Measurements from ENCODE around the gene POLL. TPM values are rescaled to one million over a fixed set of nuclear protein-coding genes. Genes with fewer than 3 reads are reported as not detected.

The POLL gene
- total RNA-seq, 1 donor from 2014 or later = 29.2 TPM

GRCh38 chr10:101573885-101574753, 13.9 kb downstream of the POLL start:
- intact Hi-C loops (cut with micrococcal nuclease) = loop anchor here (5.0 kb wide), 1 partner anchor 412 kb away; no protein-coding TSS in a partner anchor

- intact Hi-C loops (cut with micrococcal nuclease) = loop anchor here (5.0 kb wide), 1 partner anchor 410 kb away; no protein-coding TSS in a partner anchor
Measured at GRCh38 chr10:101572785-101573184, 15.3 kb downstream of the POLL start.

- intact Hi-C loops (cut with micrococcal nuclease) = loop anchor here (5.0 kb wide), 1 partner anchor 410 kb away; no protein-coding TSS in a partner anchor
Measured at GRCh38 chr10:101572126-101572525, 15.9 kb downstream of the POLL start.

- intact Hi-C loops (cut with micrococcal nuclease) = loop anchor here (2.0 to 5.0 kb wide), 3 partner anchors 35 to 409 kb away; no protein-coding TSS in a partner anchor
Measured at GRCh38 chr10:101571271-101571925, 16.7 kb downstream of the POLL start.

GRCh38 chr10:101570428-101571270, 17.4 kb downstream of the POLL start:
- intact Hi-C loops (cut with micrococcal nuclease) = loop anchor here (1.0 to 5.0 kb wide), 4 partner anchors 34 to 408 kb away; no protein-coding TSS in a partner anchor

- intact Hi-C loops (cut with micrococcal nuclease) = loop anchor here (1.0 to 5.0 kb wide), 4 partner anchors 33 to 408 kb away; no protein-coding TSS in a partner anchor
Measured at GRCh38 chr10:101569622-101570427, 18.2 kb downstream of the POLL start.

GRCh38 chr10:101569323-101569621, 18.8 kb downstream of the POLL start:
- intact Hi-C loops (cut with micrococcal nuclease) = no loop called here

GRCh38 chr10:101568054-101568745, 19.9 kb downstream of the POLL start:
- intact Hi-C loops (cut with micrococcal nuclease) = no loop called here

- intact Hi-C loops (cut with micrococcal nuclease) = no loop called here
Measured at GRCh38 chr10:101567165-101568006, 20.7 kb downstream of the POLL start.

- intact Hi-C loops (cut with micrococcal nuclease) = no loop called here
Measured at GRCh38 chr10:101566333-101567164, 21.5 kb downstream of the POLL start.

GRCh38 chr10:101565936-101566332, 22.1 kb downstream of the POLL start:
- intact Hi-C loops (cut with micrococcal nuclease) = no loop called here

GRCh38 chr10:101565370-101565900, 22.6 kb downstream of the POLL start:
- intact Hi-C loops (cut with micrococcal nuclease) = no loop called here

- intact Hi-C loops (cut with micrococcal nuclease) = no loop called here
Measured at GRCh38 chr10:101564490-101564991, 23.5 kb downstream of the POLL start.

- intact Hi-C loops (cut with micrococcal nuclease) = no loop called here
Measured at GRCh38 chr10:101563497-101564040, 24.5 kb downstream of the POLL start.

GRCh38 chr10:101563007-101563406, 25.1 kb downstream of the POLL start:
- intact Hi-C loops (cut with micrococcal nuclease) = no loop called here

- intact Hi-C loops (cut with micrococcal nuclease) = no loop called here
Measured at GRCh38 chr10:101562231-101562630, 25.8 kb downstream of the POLL start.

Data from T-helper 2 cell treated with Interferon-gamma antibody and Interleukin-4, amounts not matched to agents 100 ng/mL and 5 ng/mL, for 36 hours (primary cell).